Measurements from ENCODE around the gene GRM7. TPM values are rescaled to one million over a fixed set of nuclear protein-coding genes. Genes with fewer than 3 reads are reported as not detected.

Gene GRM7
- total RNA-seq, 2 donors from 2014 or later = 0.96 to 1.5 TPM

- 100% methylated on average over 1 of the region's 1 CpG for WGBS
- intact Hi-C loops (cut with DNase I) = no loop called here
Measured at GRCh38 chr3:7238565-7239295, 377.8 kb downstream of the GRM7 start.

GRCh38 chr3:7241584-7242302 lies 380.8 kb downstream of the GRM7 start:
- intact Hi-C loops (cut with DNase I) = no loop called here
- H3K4me3 ChIP-seq = no peak overlapping the region

More at GRCh38 chr3:7238565-7239295, 377.8 kb downstream of the GRM7 start:
- no peaks in the 10 kb centered on the region for H3K36me3 ChIP-seq
- no peak for TF ChIP-seq POLR2A (IDR thresholded peaks at IDR 0.05)
- no peak for TF ChIP-seq CTCF (IDR thresholded peaks at IDR 0.05)
- no peak for TF ChIP-seq POLR2AphosphoS5 (IDR thresholded peaks at IDR 0.05)
- no peaks in the 10 kb centered on the region for H3K4me1 ChIP-seq (replicated peaks)
- no peak overlapping the region for H3K27ac ChIP-seq
- no peaks in the 10 kb centered on the region for H3K9me3 ChIP-seq
- H3K27me3 ChIP-seq (replicated peaks; ENCODE audit: insufficient read depth) = no peaks in the 10 kb centered on the region
- no peak overlapping the region for H3K4me3 ChIP-seq
- no peak for DNase-seq (ENCODE audit: low spot score)

GRCh38 chr3:7242303-7242635 lies 381.4 kb downstream of the GRM7 start:
- H3K9me3 ChIP-seq = no peaks in the 10 kb centered on the region
- no peaks in the 10 kb centered on the region for H3K27me3 ChIP-seq (replicated peaks; ENCODE audit: insufficient read depth)
- intact Hi-C loops (cut with DNase I) = no loop called here
- no peaks in the 10 kb centered on the region for H3K4me1 ChIP-seq (replicated peaks)
- TF ChIP-seq CTCF (IDR thresholded peaks at IDR 0.05) (no peak), POLR2AphosphoS5 (IDR thresholded peaks at IDR 0.05) (no peak), POLR2A (IDR thresholded peaks at IDR 0.05) (no peak)
- no peaks in the 10 kb centered on the region for H3K36me3 ChIP-seq
- H3K27ac ChIP-seq = no peak overlapping the region
- H3K4me3 ChIP-seq = no peak overlapping the region
- no peak for DNase-seq (ENCODE audit: low spot score)

More at GRCh38 chr3:7241584-7242302, 380.8 kb downstream of the GRM7 start:
- no peak overlapping the region for H3K27ac ChIP-seq
- 19% methylated on average over 4 of the region's 4 CpGs for WGBS
- TF ChIP-seq POLR2A (IDR thresholded peaks at IDR 0.05) (no peak), CTCF (IDR thresholded peaks at IDR 0.05) (no peak), POLR2AphosphoS5 (IDR thresholded peaks at IDR 0.05) (no peak)
- no peaks in the 10 kb centered on the region for H3K36me3 ChIP-seq
- no peaks in the 10 kb centered on the region for H3K9me3 ChIP-seq
- H3K27me3 ChIP-seq (replicated peaks; ENCODE audit: insufficient read depth) = no peaks in the 10 kb centered on the region
- no peak for DNase-seq (ENCODE audit: low spot score)
- H3K4me1 ChIP-seq (replicated peaks) = no peaks in the 10 kb centered on the region

GRCh38 chr3:7249493-7250076 lies 388.7 kb downstream of the GRM7 start:
- H3K9me3 ChIP-seq = no peaks in the 10 kb centered on the region
- no peaks in the 10 kb centered on the region for H3K4me1 ChIP-seq (replicated peaks)
- H3K27me3 ChIP-seq (replicated peaks; ENCODE audit: insufficient read depth) = no peaks in the 10 kb centered on the region
- H3K27ac ChIP-seq = no peak overlapping the region
- intact Hi-C loops (cut with DNase I) = no loop called here
- TF ChIP-seq POLR2AphosphoS5 (IDR thresholded peaks at IDR 0.05) (no peak), POLR2A (IDR thresholded peaks at IDR 0.05) (no peak), CTCF (IDR thresholded peaks at IDR 0.05) (no peak)
- 87% methylated on average over 5 of the region's 5 CpGs for WGBS
- DNase-seq (ENCODE audit: low spot score) = no peak
- no peaks in the 10 kb centered on the region for H3K36me3 ChIP-seq
- H3K4me3 ChIP-seq = no peak overlapping the region
